OCI-LY1 (cell line): Measurements from ENCODE around the gene S1PR5.

Source experiments
- H2AFZ ChIP-seq: fragments of 200-600 bp; sonication (generic), shearing (Covaris generic); 2 replicates; pipeline ENCODE4 v1.6.0; 2014; ENCODE audit warnings: antibody characterized with exemption, mild to moderate bottlenecking, low read length
- H3F3A ChIP-seq: fragments of 200-600 bp; sonication (generic), shearing (Covaris generic); 2 replicates; pipeline ENCODE4 v1.6.0; 2014; ENCODE audit warnings: mild to moderate bottlenecking, antibody characterized with exemption, low read length, moderate library complexity; ENCODE audit not compliant: insufficient read depth
- H3K27ac ChIP-seq: fragments of 200-600 bp; sonication (generic); 2 replicates; pipeline ENCODE4 v1.5.1; 2014; ENCODE audit warnings: low read length, mixed run types, mild to moderate bottlenecking, low read depth; ENCODE audit not compliant: poor library complexity, severe bottlenecking
- H3K27me3 ChIP-seq: fragments of 200-600 bp; sonication (generic); 2 replicates; pipeline ENCODE4 v1.6.0; 2014; ENCODE audit warnings: antibody characterized with exemption, mild to moderate bottlenecking, low read length, moderate library complexity; ENCODE audit not compliant: insufficient read depth
- H3K36me3 ChIP-seq: fragments of 200-600 bp; sonication (generic); 2 replicates; pipeline ENCODE4 v1.6.1; 2014; ENCODE audit warnings: mild to moderate bottlenecking, antibody characterized with exemption, low read length, moderate library complexity, mixed read lengths; ENCODE audit not compliant: insufficient read depth
- H3K4me1 ChIP-seq: fragments of 200-600 bp; sonication (generic); 2 replicates; pipeline ENCODE4 v1.5.1; 2014; ENCODE audit warnings: mild to moderate bottlenecking, low read length, moderate library complexity; ENCODE audit not compliant: insufficient read depth, severe bottlenecking
- H3K4me2 ChIP-seq: fragments of 200-600 bp; sonication (generic), shearing (Covaris generic); 2 replicates; pipeline ENCODE4 v1.6.1; 2014; ENCODE audit warnings: low read length
- H3K4me3 ChIP-seq: fragments of 200-600 bp; sonication (generic); 2 replicates; pipeline ENCODE4 v1.5.1; 2014; ENCODE audit warnings: low read length, low read depth, mild to moderate bottlenecking, mixed read lengths; ENCODE audit not compliant: poor library complexity, severe bottlenecking
- H3K79me2 ChIP-seq: fragments of 200-600 bp; shearing (Covaris generic); 2 replicates; pipeline ENCODE4 v1.6.1; 2016; ENCODE audit warnings: mixed run types, low read length, mixed read lengths; ENCODE audit not compliant: insufficient read depth
- H3K9ac ChIP-seq: fragments of 200-600 bp; sonication (generic), shearing (Covaris generic); 2 replicates; pipeline ENCODE4 v1.6.1; 2014; ENCODE audit warnings: mild to moderate bottlenecking, low read length, mixed read lengths
- H3K9me2 ChIP-seq: fragments of 200-600 bp; sonication (generic), shearing (Covaris generic); 2 replicates; pipeline ENCODE4 v1.6.1; 2014; ENCODE audit warnings: low read depth, mild to moderate bottlenecking, low read length, mixed read lengths
- H3K9me3 ChIP-seq: fragments of 200-600 bp; shearing (Covaris generic); 2 replicates; pipeline ENCODE4 v1.6.1; 2014; ENCODE audit warnings: low read length, mixed read lengths
- H4K20me1 ChIP-seq: fragments of 200-600 bp; sonication (generic), shearing (Covaris generic); 2 replicates; pipeline ENCODE4 v1.6.0; 2016; ENCODE audit warnings: mild to moderate bottlenecking, low read length; ENCODE audit not compliant: insufficient read depth
- EZH2 ChIP-seq: fragments of 200-600 bp; sonication (generic), shearing (Covaris generic); IDR thresholded peaks from 2 replicates; pipeline ENCODE4 v1.8.0; 2017; ENCODE audit warnings: borderline replicate concordance, mixed run types, mild to moderate bottlenecking, antibody characterized with exemption, low read length, moderate library complexity, mixed read lengths
- TF ChIP-seq, protein P1 (sequence below): fragments of 200-600 bp; sonication (generic), shearing (Covaris generic); IDR thresholded peaks from 2 replicates; pipeline ENCODE4 v1.5.1; 2017; ENCODE audit warnings: mild to moderate bottlenecking, antibody characterized with exemption, low read length, moderate library complexity, mixed read lengths

S1PR5 gene

DNA sequence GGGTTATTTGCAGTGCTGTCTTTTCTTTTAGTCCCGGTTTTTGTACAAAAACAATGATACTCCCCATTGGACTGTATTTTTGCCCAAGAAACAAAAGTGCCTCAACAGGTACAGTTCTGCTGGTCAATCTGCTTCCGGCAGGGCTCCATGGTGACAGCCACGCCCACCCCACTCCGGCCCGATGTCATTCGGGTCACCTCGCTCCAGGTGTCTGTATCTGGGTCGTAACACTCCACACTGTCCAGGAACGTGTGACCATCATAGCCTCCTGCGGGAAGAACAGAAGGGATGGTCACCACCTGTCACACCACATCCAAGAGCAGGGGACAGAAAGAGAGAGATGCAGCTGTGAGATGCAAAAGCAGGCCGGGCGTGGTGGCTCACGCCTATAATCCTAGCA is 30.7 kb downstream of the S1PR5 start:
- TF ChIP-seq, protein P1, sequence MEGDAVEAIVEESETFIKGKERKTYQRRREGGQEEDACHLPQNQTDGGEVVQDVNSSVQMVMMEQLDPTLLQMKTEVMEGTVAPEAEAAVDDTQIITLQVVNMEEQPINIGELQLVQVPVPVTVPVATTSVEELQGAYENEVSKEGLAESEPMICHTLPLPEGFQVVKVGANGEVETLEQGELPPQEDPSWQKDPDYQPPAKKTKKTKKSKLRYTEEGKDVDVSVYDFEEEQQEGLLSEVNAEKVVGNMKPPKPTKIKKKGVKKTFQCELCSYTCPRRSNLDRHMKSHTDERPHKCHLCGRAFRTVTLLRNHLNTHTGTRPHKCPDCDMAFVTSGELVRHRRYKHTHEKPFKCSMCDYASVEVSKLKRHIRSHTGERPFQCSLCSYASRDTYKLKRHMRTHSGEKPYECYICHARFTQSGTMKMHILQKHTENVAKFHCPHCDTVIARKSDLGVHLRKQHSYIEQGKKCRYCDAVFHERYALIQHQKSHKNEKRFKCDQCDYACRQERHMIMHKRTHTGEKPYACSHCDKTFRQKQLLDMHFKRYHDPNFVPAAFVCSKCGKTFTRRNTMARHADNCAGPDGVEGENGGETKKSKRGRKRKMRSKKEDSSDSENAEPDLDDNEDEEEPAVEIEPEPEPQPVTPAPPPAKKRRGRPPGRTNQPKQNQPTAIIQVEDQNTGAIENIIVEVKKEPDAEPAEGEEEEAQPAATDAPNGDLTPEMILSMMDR = no peak
- no peak for TF ChIP-seq EZH2
- Histone ChIP-seq H3K9ac (no peak overlapping the region), H4K20me1 (no peaks in the 10 kb centered on the region), H2AFZ (no peak overlapping the region), H3K9me3 (no peaks in the 10 kb centered on the region), H3K79me2 (no peaks in the 10 kb centered on the region), H3K4me3 (no peak overlapping the region), H3K27me3 (no peaks in the 10 kb centered on the region), H3K27ac (no peak overlapping the region), H3K36me3 (peaks cover 60% of the 10 kb centered on the region), H3K4me1 (no peaks in the 10 kb centered on the region), H3K9me2 (no peaks in the 10 kb centered on the region), H3K4me2 (no peak overlapping the region), H3F3A (no peaks in the 10 kb centered on the region)

- H3F3A ChIP-seq = no peaks in the 10 kb centered on the region
- no peaks in the 10 kb centered on the region for H3K9me2 ChIP-seq
- no peaks in the 10 kb centered on the region for H3K9me3 ChIP-seq
- H3K4me2 ChIP-seq = no peak overlapping the region
- H3K4me3 ChIP-seq = no peak overlapping the region
- no peaks in the 10 kb centered on the region for H3K79me2 ChIP-seq
- H2AFZ ChIP-seq = no peak overlapping the region
- no peaks in the 10 kb centered on the region for H3K27me3 ChIP-seq
- TF ChIP-seq, protein P1 = peak; percentile 21
- TF ChIP-seq EZH2 = no peak
- no peaks in the 10 kb centered on the region for H3K4me1 ChIP-seq
- no peak overlapping the region for H3K9ac ChIP-seq
- no peak overlapping the region for H3K27ac ChIP-seq
- no peaks in the 10 kb centered on the region for H3K36me3 ChIP-seq
- H4K20me1 ChIP-seq = no peaks in the 10 kb centered on the region
These were observed 38.3 kb downstream of the S1PR5 start for GRCh38 chr19:10478903-10479384.

DNA sequence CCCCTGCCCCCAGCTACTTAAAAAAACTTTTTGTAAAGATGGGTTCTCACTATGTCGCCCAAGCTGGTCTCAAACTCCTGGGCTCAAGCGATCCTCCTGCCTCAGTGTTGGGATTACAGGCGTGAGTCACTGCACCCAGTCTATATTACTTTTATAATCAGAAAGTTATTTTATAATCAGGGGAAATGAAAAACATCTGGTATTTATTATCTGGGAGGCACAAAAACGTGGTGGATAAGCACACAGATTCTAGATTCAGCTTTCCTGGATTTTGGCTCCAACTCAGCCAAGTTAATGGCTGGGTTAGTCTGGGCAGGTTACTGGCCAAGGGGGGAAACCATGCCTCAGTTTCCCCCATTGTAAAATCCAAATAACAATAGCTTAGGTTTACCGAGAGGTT is 38.8 kb downstream of the S1PR5 start:
- no peak overlapping the region for H3K4me2 ChIP-seq
- TF ChIP-seq, protein P1 = no peak
- TF ChIP-seq EZH2 = no peak
- H2AFZ ChIP-seq = no peak overlapping the region

More for the DNA sequence above, 38.8 kb downstream of the S1PR5 start:
- Histone ChIP-seq H3K27me3 (no peaks in the 10 kb centered on the region), H3K27ac (no peak overlapping the region), H3K36me3 (no peaks in the 10 kb centered on the region), H3K9me3 (no peaks in the 10 kb centered on the region), H3K9me2 (no peaks in the 10 kb centered on the region), H4K20me1 (no peaks in the 10 kb centered on the region), H3K4me1 (no peaks in the 10 kb centered on the region), H3F3A (no peaks in the 10 kb centered on the region), H3K79me2 (no peaks in the 10 kb centered on the region), H3K4me3 (no peak overlapping the region), H3K9ac (no peak overlapping the region)
